ENCODE data around the gene MLLT3. TPM values are rescaled to one million over a fixed set of nuclear protein-coding genes. Genes with fewer than 3 reads are reported as not detected.

MLLT3 gene
- total and polyA plus RNA-seq, 2 experiments from 2014 or later: 13.7 to 39.2 TPM

DNA sequence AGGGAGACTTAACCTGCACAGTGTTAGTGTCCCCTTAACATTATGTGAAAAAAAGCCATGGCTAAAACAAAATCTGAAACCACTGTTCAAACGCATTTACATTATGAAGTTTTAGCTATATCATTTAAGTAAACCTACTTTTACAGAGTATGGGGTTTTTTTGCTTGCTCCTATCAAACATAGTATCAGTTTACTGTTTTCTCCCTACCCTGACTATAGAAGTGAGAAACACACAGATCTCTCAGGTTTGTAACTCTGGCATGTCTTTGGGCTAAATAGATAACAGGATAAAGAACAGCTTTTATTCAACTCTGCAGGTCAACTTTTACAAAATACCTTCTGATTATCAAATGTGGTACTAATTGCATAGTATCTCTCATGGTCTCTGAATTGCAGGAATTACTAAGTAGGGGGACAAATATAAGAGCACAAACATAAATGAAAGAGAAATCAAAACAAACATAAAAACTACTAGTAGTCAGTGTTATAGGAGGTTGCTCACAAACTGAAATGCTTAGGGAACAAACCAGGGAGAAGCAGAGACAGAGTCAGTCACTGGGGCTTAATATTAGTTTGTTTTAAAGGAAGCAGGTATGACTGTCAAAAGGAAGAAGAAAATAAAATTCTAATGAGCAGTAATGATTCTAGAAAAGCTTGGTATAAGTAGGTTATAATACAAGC, 155.8 kb downstream of the MLLT3 start:
- Histone ChIP-seq H3K4me1 (ENCODE audit: insufficient read depth) (no peaks in the 10 kb centered on the region), H3K4me3 (no peak overlapping the region)
- WGBS (ENCODE audit: low lambda C conversion rate, missing lambda C conversion rate): 88% methylated on average over 1 of the region's 1 CpG

DNA sequence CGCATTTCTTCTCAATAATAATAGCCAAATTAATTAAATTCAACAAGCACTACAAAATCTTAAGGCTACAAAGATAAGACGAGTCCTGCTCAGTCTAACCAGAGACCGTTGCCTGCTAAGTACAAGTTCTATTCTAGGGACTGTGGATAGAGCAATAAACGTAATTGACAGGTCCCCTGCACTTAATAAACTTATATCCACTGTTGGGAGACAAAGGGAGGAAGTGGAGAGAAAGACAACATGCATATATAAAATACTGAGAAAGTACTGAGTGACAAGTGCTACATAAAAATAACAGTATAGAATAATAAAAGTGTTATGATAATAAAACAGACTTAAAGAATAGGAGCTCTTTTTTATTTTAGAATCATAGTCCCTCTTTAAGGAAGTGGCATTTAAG, 158.1 kb downstream of the MLLT3 start:
- no peaks in the 10 kb centered on the region for H3K27me3 ChIP-seq
- 84% methylated on average over 4 of the region's 4 CpGs for WGBS (ENCODE audit: low lambda C conversion rate, missing lambda C conversion rate)
- H2AFZ ChIP-seq: no peak overlapping the region
- no peaks in the 10 kb centered on the region for H3K9me2 ChIP-seq (replicated peaks; ENCODE audit: insufficient read depth)
- TF ChIP-seq EZH2phosphoT487 (IDR thresholded peaks at IDR 0.05; ENCODE audit: low read depth, severe bottlenecking, unreplicated experiment): no peak
- TF ChIP-seq, protein P1, sequence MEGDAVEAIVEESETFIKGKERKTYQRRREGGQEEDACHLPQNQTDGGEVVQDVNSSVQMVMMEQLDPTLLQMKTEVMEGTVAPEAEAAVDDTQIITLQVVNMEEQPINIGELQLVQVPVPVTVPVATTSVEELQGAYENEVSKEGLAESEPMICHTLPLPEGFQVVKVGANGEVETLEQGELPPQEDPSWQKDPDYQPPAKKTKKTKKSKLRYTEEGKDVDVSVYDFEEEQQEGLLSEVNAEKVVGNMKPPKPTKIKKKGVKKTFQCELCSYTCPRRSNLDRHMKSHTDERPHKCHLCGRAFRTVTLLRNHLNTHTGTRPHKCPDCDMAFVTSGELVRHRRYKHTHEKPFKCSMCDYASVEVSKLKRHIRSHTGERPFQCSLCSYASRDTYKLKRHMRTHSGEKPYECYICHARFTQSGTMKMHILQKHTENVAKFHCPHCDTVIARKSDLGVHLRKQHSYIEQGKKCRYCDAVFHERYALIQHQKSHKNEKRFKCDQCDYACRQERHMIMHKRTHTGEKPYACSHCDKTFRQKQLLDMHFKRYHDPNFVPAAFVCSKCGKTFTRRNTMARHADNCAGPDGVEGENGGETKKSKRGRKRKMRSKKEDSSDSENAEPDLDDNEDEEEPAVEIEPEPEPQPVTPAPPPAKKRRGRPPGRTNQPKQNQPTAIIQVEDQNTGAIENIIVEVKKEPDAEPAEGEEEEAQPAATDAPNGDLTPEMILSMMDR (IDR thresholded peaks at IDR 0.05; ENCODE audit: poor library complexity): no peak
- no peak for TF ChIP-seq EZH2 (IDR thresholded peaks at IDR 0.05; ENCODE audit: borderline replicate concordance)
- H3K36me3 ChIP-seq (replicated peaks; ENCODE audit: insufficient read depth, low read depth): no peaks in the 10 kb centered on the region
- no peak for DNase-seq (ENCODE audit: low spot score)
- no peak overlapping the region for H3K4me2 ChIP-seq
- no peak overlapping the region for H3K4me3 ChIP-seq
- peaks cover 12% of the 10 kb centered on the region for H4K20me1 ChIP-seq (ENCODE audit: insufficient read depth, poor library complexity, severe bottlenecking)
- H3K4me1 ChIP-seq (ENCODE audit: insufficient read depth): no peaks in the 10 kb centered on the region
- no peak overlapping the region for H3K27ac ChIP-seq
- peaks cover 97% of the 10 kb centered on the region for H3K79me2 ChIP-seq
- no peaks in the 10 kb centered on the region for H3K9me3 ChIP-seq (ENCODE audit: low read depth)

More for the DNA sequence above, 155.8 kb downstream of the MLLT3 start:
- Histone ChIP-seq H3K4me2 (no peak overlapping the region), H3K36me3 (replicated peaks; ENCODE audit: insufficient read depth, low read depth) (no peaks in the 10 kb centered on the region), H3K79me2 (peaks cover 97% of the 10 kb centered on the region), H3K27me3 (no peaks in the 10 kb centered on the region), H4K20me1 (ENCODE audit: insufficient read depth, poor library complexity, severe bottlenecking) (peaks cover 12% of the 10 kb centered on the region), H3K9me3 (ENCODE audit: low read depth) (no peaks in the 10 kb centered on the region), H3K9me2 (replicated peaks; ENCODE audit: insufficient read depth) (no peaks in the 10 kb centered on the region), H2AFZ (no peak overlapping the region), H3K27ac (no peak overlapping the region)
- DNase-seq (ENCODE audit: low spot score): no peak
- no peak for TF ChIP-seq EZH2phosphoT487 (IDR thresholded peaks at IDR 0.05; ENCODE audit: low read depth, severe bottlenecking, unreplicated experiment)
- TF ChIP-seq, protein P1 (IDR thresholded peaks at IDR 0.05; ENCODE audit: poor library complexity): no peak
- no peak for TF ChIP-seq EZH2 (IDR thresholded peaks at IDR 0.05; ENCODE audit: borderline replicate concordance)

DNA sequence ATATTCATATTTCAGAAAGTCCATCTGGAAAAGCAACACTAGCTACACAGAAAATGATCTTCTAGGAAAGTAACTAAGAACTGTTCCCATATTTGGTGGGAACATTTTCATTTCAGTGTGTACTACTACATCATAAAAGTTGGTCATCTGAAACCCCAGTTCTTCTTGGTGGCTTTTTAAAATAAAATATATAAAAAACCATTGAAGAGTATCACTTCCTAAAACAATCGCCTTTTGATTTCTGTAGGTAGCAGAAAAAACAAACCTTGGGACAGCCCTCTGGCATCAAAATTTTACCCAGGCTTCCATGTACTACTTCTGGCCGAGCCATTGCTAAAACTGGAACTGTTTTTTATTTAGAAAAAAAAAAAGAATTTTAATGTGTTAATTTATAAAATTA, 158.5 kb downstream of the MLLT3 start:
- H3K9me2 ChIP-seq (replicated peaks; ENCODE audit: insufficient read depth): no peaks in the 10 kb centered on the region
- WGBS (ENCODE audit: low lambda C conversion rate, missing lambda C conversion rate): 94% methylated on average over 2 of the region's 2 CpGs
- no peaks in the 10 kb centered on the region for H3K4me1 ChIP-seq (ENCODE audit: insufficient read depth)
- peaks cover 12% of the 10 kb centered on the region for H4K20me1 ChIP-seq (ENCODE audit: insufficient read depth, poor library complexity, severe bottlenecking)
- no peak overlapping the region for H2AFZ ChIP-seq
- no peak overlapping the region for H3K4me2 ChIP-seq
- DNase-seq (ENCODE audit: low spot score): no peak
- H3K27ac ChIP-seq: no peak overlapping the region
- TF ChIP-seq, protein P1 (IDR thresholded peaks at IDR 0.05; ENCODE audit: poor library complexity): no peak
- no peak for TF ChIP-seq EZH2phosphoT487 (IDR thresholded peaks at IDR 0.05; ENCODE audit: low read depth, severe bottlenecking, unreplicated experiment)
- no peak for TF ChIP-seq EZH2 (IDR thresholded peaks at IDR 0.05; ENCODE audit: borderline replicate concordance)
- no peaks in the 10 kb centered on the region for H3K9me3 ChIP-seq (ENCODE audit: low read depth)
- H3K79me2 ChIP-seq: peaks cover 97% of the 10 kb centered on the region
- no peaks in the 10 kb centered on the region for H3K36me3 ChIP-seq (replicated peaks; ENCODE audit: insufficient read depth, low read depth)
- H3K27me3 ChIP-seq: no peaks in the 10 kb centered on the region
- no peak overlapping the region for H3K4me3 ChIP-seq
